ENCODE results near the gene ADAMTSL1.

- TF ChIP-seq CTCF (IDR thresholded peaks at IDR 0.05) (no peak), EP300 (IDR thresholded peaks at IDR 0.05) (no peak)
These were observed 434.1 kb downstream of the ADAMTSL1 start for GRCh38 chr9:18907927-18908625.
